Measurements from ENCODE around the gene TBC1D14.

DNA sequence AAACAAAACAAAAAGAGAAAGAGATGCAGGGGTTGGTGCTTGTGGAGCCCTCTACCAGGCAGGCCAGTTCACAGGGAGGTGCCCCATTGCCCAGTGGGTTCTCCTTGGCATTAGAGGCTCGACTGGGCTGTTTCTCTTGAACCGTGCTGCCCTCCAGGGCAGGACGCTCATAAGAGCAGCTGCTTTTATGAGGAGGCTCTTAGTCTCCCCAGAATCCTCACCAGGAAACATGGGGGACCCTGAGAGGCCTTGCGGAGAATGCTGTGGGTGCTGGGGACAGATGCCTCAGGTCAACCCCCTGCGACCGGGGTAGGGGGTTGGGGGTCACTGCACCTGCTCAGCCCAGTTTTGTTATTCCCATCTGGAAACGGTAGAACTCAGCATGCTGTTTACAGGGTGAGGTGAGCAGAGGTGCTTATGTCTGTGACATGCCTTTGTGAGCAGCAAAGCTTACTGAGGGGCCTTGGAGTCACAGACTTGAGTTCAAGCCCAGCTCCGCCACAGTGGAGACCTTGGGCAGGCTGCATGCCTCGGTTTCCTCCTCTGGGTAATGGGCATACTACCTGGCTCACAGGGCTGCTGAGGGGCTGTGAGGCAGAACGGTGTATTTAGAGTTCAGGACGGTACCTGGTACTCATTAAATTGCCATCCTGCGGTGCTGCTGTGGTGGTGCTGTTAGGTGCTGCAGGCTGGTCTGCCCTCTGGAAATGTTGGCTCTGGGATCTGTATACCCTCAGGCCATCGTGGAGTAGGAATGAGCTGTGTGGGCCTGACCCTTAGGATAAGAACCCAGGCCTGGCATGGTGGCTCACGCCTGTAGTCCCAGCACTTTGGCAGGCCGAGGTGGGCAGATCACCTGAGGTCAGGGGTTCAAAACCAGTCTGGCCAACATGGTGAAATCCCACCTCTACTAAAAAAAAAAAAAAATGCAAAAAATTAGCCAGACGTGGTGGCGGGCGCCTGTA lies 5.7 kb downstream of the TBC1D14 start:
- TF ChIP-seq, protein P1, sequence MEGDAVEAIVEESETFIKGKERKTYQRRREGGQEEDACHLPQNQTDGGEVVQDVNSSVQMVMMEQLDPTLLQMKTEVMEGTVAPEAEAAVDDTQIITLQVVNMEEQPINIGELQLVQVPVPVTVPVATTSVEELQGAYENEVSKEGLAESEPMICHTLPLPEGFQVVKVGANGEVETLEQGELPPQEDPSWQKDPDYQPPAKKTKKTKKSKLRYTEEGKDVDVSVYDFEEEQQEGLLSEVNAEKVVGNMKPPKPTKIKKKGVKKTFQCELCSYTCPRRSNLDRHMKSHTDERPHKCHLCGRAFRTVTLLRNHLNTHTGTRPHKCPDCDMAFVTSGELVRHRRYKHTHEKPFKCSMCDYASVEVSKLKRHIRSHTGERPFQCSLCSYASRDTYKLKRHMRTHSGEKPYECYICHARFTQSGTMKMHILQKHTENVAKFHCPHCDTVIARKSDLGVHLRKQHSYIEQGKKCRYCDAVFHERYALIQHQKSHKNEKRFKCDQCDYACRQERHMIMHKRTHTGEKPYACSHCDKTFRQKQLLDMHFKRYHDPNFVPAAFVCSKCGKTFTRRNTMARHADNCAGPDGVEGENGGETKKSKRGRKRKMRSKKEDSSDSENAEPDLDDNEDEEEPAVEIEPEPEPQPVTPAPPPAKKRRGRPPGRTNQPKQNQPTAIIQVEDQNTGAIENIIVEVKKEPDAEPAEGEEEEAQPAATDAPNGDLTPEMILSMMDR (conservative IDR thresholded peaks at IDR 0.05; ENCODE audit: low read length), result no peak
- TF ChIP-seq EZH2phosphoT487 (IDR thresholded peaks at IDR 0.05; ENCODE audit: borderline replicate concordance, low read depth, low read length), result no peak
